Lung (tissue), 12 donors: ENCODE measurements around the gene PRMT2. TPM values are rescaled to one million over a fixed set of nuclear protein-coding genes. Genes with fewer than 3 reads are reported as not detected.
"Not testable (repeated sequence)": the region's sequence is repeated elsewhere in the genome, so short reads cannot be mapped to it uniquely, and the experiment has no call there.

Experiments used
- ATAC-seq: fragments of 200-7000 bp; cut with Tn5 transposase; one replicate; pipeline ENCODE4 v1.9.1; 2020; ENCODE audit warnings: moderate number of reproducible peaks; ENCODE audit not compliant: insufficient read depth, low FRiP score
- DNase-seq, 3 donors: peaks; one replicate each; pipeline ENCODE4 v3.0.0-alpha.2; 2013 to 2017
- H3K27ac ChIP-seq, 2 donors: one replicate each; pipeline ENCODE4 v1.5.1; 2013; ENCODE audit warnings: mild to moderate bottlenecking in 2 of 2, moderate library complexity in 2 of 2, control low read depth in 1 of 2, inconsistent platforms in 1 of 2, low read depth in 1 of 2, low read length in 1 of 2
- H3K27me3 ChIP-seq, 3 donors: one replicate each; pipeline ENCODE4 v1.5.1; 2013; ENCODE audit warnings: low read length in 2 of 3; ENCODE audit not compliant: control insufficient read depth in 3 of 3, insufficient read depth in 3 of 3
- H3K36me3 ChIP-seq, 4 donors: one replicate each; pipeline ENCODE4 v1.5.1; 2013; ENCODE audit warnings: low read length in 4 of 4, mild to moderate bottlenecking in 1 of 4, moderate library complexity in 1 of 4; ENCODE audit not compliant: control insufficient read depth in 4 of 4, insufficient read depth in 4 of 4
- H3K4me1 ChIP-seq, 5 donors: one replicate each; pipeline ENCODE4 v1.5.1; 2013; ENCODE audit warnings: low read length in 5 of 5, mild to moderate bottlenecking in 2 of 5, moderate library complexity in 1 of 5; ENCODE audit not compliant: control insufficient read depth in 5 of 5, insufficient read depth in 5 of 5
- H3K4me3 ChIP-seq: one replicate; pipeline ENCODE4 v1.5.1; 2013; ENCODE audit warnings: mild to moderate bottlenecking, control low read depth, moderate library complexity
- H3K9ac ChIP-seq, 2 donors: one replicate each; pipeline ENCODE4 v1.5.1; 2013; ENCODE audit warnings: low read length in 2 of 2, control low read depth in 1 of 2; ENCODE audit not compliant: insufficient read depth in 1 of 2
- H3K9me3 ChIP-seq, 4 donors: one replicate each; pipeline ENCODE4 v1.5.1; 2013; ENCODE audit warnings: low read length in 3 of 4, mild to moderate bottlenecking in 1 of 4, moderate library complexity in 1 of 4; ENCODE audit not compliant: control insufficient read depth in 4 of 4, insufficient read depth in 3 of 4
- WGBS, 2 donors: extraction: QIAGEN DNeasy Blood & Tissue Kit; methylation state at CpG; one replicate each; pipeline ENCODE4 v1.1.7; 2013; 5-methylcytosine and 5-hydroxymethylcytosine counted together
- polyA plus RNA-seq, 2 donors: library from polyadenylated mRNA; stranded (reverse); fragments of 200-250 nt; gene quantifications; one replicate each; pipeline ENCODE4 v1.2.1, GENCODE V29; 2013
- total RNA-seq, 2 donors: library from RNA; depleted of rRNA in 1 of 2; stranded (reverse); fragments of >200 nt in 1 of 2; gene quantifications; one replicate each; pipeline ENCODE4 v1.2.1, GENCODE V29; 2014 to 2021
- TF ChIP-seq, protein P1 (sequence below): IDR thresholded peaks from 2 replicates; pipeline ENCODE4 v1.5.1; 2012; ENCODE audit warnings: mild to moderate bottlenecking; ENCODE audit errors: control extremely low read depth, extremely low read depth
- donor health status: control.
- donor health status: control.
- donor health status: Bipolar disorder and iron deficiency.
- donor health status: healthy.
- donor health status: DM: yes; HTN: yes; CAD: no.

The PRMT2 gene
- total and polyA plus RNA-seq, 4 donors, result 58.2 to 114 (median 90.8) TPM

DNA sequence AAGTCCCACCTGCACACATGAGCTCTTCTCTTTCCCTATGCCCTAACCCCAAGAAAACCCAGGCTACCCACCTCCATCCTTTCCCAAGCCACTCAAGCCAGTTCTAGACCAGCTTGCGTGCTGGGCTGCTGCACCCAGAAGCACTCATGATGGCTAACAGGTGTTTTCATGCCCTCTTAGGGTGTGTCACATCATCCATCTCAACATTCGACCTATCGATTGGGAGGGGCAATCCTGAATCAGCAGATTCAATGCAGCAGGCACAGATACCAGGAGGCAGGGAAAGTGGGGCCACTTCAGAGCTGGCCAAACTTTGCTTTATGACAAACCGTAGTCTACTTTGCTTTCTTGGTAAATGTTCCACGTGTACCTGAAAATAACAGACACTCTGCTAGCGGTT lies 6.6 kb upstream of the PRMT2 start:
- ATAC-seq (no peak), DNase-seq (no peak)
- H3K9me3 ChIP-seq, result peaks cover 0 to 17% (median 10%) of the 10 kb centered on the region in 4 donors
- WGBS, 2 donors, result 78 to 88% methylated on average over 6 of the region's 6 CpGs
- no peak overlapping the region for H3K4me3 ChIP-seq
- no peak overlapping the region for H3K27ac ChIP-seq
- no peak overlapping the region for H3K9ac ChIP-seq
- no peaks in the 10 kb centered on the region for H3K36me3 ChIP-seq
- TF ChIP-seq, protein P1, sequence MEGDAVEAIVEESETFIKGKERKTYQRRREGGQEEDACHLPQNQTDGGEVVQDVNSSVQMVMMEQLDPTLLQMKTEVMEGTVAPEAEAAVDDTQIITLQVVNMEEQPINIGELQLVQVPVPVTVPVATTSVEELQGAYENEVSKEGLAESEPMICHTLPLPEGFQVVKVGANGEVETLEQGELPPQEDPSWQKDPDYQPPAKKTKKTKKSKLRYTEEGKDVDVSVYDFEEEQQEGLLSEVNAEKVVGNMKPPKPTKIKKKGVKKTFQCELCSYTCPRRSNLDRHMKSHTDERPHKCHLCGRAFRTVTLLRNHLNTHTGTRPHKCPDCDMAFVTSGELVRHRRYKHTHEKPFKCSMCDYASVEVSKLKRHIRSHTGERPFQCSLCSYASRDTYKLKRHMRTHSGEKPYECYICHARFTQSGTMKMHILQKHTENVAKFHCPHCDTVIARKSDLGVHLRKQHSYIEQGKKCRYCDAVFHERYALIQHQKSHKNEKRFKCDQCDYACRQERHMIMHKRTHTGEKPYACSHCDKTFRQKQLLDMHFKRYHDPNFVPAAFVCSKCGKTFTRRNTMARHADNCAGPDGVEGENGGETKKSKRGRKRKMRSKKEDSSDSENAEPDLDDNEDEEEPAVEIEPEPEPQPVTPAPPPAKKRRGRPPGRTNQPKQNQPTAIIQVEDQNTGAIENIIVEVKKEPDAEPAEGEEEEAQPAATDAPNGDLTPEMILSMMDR, result no peak
- H3K4me1 ChIP-seq, result peaks cover 0 to 6% (median 0%) of the 10 kb centered on the region in 5 donors
- no peaks in the 10 kb centered on the region for H3K27me3 ChIP-seq

DNA sequence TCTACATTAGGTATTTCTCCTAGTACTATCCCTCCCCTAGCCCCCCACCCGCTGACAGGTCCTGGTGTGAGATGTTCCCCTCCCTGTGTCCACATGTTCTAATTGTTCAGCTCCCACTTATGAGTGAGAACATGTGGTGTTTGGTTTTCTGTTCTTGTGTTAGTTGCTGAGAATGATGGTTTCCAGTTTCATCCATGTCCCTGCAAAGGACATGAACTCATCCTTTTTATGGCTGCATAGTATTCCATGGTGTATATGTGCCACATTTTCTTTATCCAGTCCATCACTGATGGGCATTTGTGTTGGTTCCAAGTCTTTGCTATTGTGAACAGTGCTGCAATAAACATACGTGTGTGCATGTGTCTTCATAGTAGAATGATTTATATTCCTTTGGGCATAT lies 4.6 kb upstream of the PRMT2 start:
- not testable (repeated sequence) for H3K9me3 ChIP-seq, H3K9ac ChIP-seq, H3K4me1 ChIP-seq, H3K4me3 ChIP-seq, ATAC-seq, H3K27ac ChIP-seq, H3K36me3 ChIP-seq, DNase-seq, H3K27me3 ChIP-seq
- 89 to 93% methylated on average over 2 of the region's 2 CpGs for WGBS, 2 donors

DNA sequence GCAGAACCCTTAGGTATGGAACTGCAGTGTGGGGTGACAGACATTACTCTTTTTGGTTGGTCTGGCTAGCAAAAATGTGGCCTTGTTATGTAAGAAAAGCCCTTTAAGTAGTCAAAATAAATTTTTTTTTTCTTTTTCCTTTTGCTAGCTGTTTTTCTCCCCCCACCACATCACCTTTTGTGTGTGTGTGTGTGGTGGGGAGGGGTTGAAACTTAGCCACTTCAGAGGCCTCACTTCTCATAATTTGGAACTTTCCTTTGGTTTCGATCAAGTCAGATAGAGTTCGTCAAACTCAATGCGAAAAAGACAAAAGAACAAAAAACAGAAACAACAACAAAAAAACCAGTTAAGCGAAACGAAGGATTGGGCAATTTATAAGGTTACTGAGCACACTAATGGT lies 1.9 kb upstream of the PRMT2 start:
- no peak overlapping the region for H3K9ac ChIP-seq
- 88 to 92% methylated on average over 5 of the region's 5 CpGs for WGBS, 2 donors
- no peaks in the 10 kb centered on the region for H3K27me3 ChIP-seq
- H3K4me1 ChIP-seq, result peaks cover 0 to 24% (median 17%) of the 10 kb centered on the region in 5 donors
- TF ChIP-seq, protein P1, result no peak
- H3K4me3 ChIP-seq, result no peak overlapping the region
- peaks cover 0 to 9% (median 2%) of the 10 kb centered on the region in 4 donors for H3K36me3 ChIP-seq
- DNase-seq (no peak), ATAC-seq (no peak)
- H3K9me3 ChIP-seq, result no peaks in the 10 kb centered on the region
- no peak overlapping the region for H3K27ac ChIP-seq

DNA sequence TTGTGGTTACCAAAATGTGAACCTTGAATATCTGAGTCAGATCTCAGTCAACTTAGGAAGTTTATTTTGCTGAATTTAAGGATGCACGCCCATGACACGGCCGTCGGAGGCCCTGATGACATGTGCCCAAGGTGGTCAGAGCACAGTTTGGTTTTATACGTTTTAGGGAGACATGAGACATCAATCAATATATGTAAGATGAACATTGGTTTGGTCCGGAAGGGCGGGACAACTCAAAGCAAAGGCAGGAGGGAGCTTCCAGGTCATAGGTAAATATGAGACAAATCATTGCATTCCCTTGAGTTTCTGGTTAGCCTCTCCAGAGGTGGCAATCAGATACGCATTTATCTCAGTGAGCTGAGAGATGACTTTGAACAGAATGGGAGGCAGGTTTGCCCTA lies 1.0 kb upstream of the PRMT2 start:
- Histone ChIP-seq H3K27ac (peak overlapping the region; percentile 93 to 99), H3K27me3 (no peaks in the 10 kb centered on the region), H3K36me3 (peaks cover 0 to 9% (median 2%) of the 10 kb centered on the region in 4 donors), H3K9ac (peak overlapping the region; percentile 69 to 95), H3K9me3 (no peaks in the 10 kb centered on the region), H3K4me3 (no peak overlapping the region), H3K4me1 (peaks cover 0 to 25% (median 17%) of the 10 kb centered on the region in 5 donors)
- TF ChIP-seq, protein P1, result no peak
- DNase-seq (no peak), ATAC-seq (no peak)
- WGBS, 2 donors, result 90 to 92% methylated on average over 8 of the region's 8 CpGs
